HG03460 (cell line): ENCODE results near the gene CYP4F22.
"Not testable (repeated sequence)": the region's sequence is repeated elsewhere in the genome, so short reads cannot be mapped to it uniquely, and the experiment has no call there.

Source experiments
- ATAC-seq: cut with Tn5 transposase; IDR thresholded peaks from one replicate; pipeline ENCODE4 v1.9.1; 2021; ENCODE audit not compliant: unreplicated experiment

The CYP4F22 gene

GRCh38 chr19:15508035-15508710, at the start of gene CYP4F22:
Gene CYP4F22, plus strand, starts transcription at chr19:15508525. Its CDS starts 16,812 bp downstream, at chr19:15525337.
- no peak for ATAC-seq

- ATAC-seq: no peak
These were observed 46.6 kb upstream of the CYP4F22 start for GRCh38 chr19:15461694-15462093.

- no peak for ATAC-seq
These were observed 44.4 kb upstream of the CYP4F22 start for GRCh38 chr19:15463861-15464371.

- ATAC-seq: no peak
These were observed 43.6 kb upstream of the CYP4F22 start, which contains the start of gene RASAL3 for GRCh38 chr19:15464394-15465385. Gene RASAL3, minus strand, starts transcription at chr19:15464544. Its CDS starts 186 bp downstream, at chr19:15464358.

- ATAC-seq: peak; percentile 49
These were observed 41.2 kb upstream of the CYP4F22 start for GRCh38 chr19:15466851-15467733.

GRCh38 chr19:15467734-15468214, 40.6 kb upstream of the CYP4F22 start:
- no peak for ATAC-seq

GRCh38 chr19:15468675-15469512, 39.4 kb upstream of the CYP4F22 start:
- ATAC-seq: no peak

- ATAC-seq: no peak
These were observed 38.6 kb upstream of the CYP4F22 start for GRCh38 chr19:15469513-15470297.

GRCh38 chr19:15471639-15472101, 36.7 kb upstream of the CYP4F22 start:
- no peak for ATAC-seq

GRCh38 chr19:15473821-15474220, 34.5 kb upstream of the CYP4F22 start:
- not testable (repeated sequence) for ATAC-seq

GRCh38 chr19:15475169-15475568, 33.2 kb upstream of the CYP4F22 start:
- ATAC-seq: no peak

GRCh38 chr19:15475611-15476010, 32.7 kb upstream of the CYP4F22 start:
- ATAC-seq: no peak

- no peak for ATAC-seq
These were observed 32.0 kb upstream of the CYP4F22 start for GRCh38 chr19:15476325-15476724.

- ATAC-seq: no peak
These were observed 28.7 kb upstream of the CYP4F22 start, which contains the start of gene PGLYRP2 for GRCh38 chr19:15479391-15480345. Gene PGLYRP2, minus strand, starts transcription at chr19:15479501. Its CDS starts 130 bp downstream, at chr19:15479371.

GRCh38 chr19:15480996-15481395, 27.3 kb upstream of the CYP4F22 start:
- not testable (repeated sequence) for ATAC-seq

GRCh38 chr19:15485768-15486167, 22.6 kb upstream of the CYP4F22 start:
- ATAC-seq: not testable (repeated sequence)

GRCh38 chr19:15487038-15487437, 21.3 kb upstream of the CYP4F22 start:
- no peak for ATAC-seq
